D721Med (cell line): ENCODE results near the gene AGAP2.
A peak's percentile ranks its signal among the peaks of the same experiment; 100 is the strongest.

ENCODE experiments used
- DNase-seq: peaks from one replicate; pipeline ENCODE4 v3.0.0; 2011; ENCODE audit warnings: low spot score; ENCODE audit not compliant: insufficient read length
- FAIRE-seq: peaks from 2 replicates; lab custom pipeline; 2011; peaks lifted over from hg19 to GRCh38; lab: Jason Lieb, UNC
- TF ChIP-seq, protein P1 (sequence below): IDR thresholded peaks from 2 replicates; pipeline ENCODE4 v1.5.1; 2012; ENCODE audit warnings: mild to moderate bottlenecking, control low read depth; ENCODE audit not compliant: insufficient read depth; ENCODE audit errors: missing control alignments

Gene AGAP2

GRCh38 chr12:57729321-57729844 lies 9.2 kb downstream of the AGAP2 start:
- TF ChIP-seq, protein P1, sequence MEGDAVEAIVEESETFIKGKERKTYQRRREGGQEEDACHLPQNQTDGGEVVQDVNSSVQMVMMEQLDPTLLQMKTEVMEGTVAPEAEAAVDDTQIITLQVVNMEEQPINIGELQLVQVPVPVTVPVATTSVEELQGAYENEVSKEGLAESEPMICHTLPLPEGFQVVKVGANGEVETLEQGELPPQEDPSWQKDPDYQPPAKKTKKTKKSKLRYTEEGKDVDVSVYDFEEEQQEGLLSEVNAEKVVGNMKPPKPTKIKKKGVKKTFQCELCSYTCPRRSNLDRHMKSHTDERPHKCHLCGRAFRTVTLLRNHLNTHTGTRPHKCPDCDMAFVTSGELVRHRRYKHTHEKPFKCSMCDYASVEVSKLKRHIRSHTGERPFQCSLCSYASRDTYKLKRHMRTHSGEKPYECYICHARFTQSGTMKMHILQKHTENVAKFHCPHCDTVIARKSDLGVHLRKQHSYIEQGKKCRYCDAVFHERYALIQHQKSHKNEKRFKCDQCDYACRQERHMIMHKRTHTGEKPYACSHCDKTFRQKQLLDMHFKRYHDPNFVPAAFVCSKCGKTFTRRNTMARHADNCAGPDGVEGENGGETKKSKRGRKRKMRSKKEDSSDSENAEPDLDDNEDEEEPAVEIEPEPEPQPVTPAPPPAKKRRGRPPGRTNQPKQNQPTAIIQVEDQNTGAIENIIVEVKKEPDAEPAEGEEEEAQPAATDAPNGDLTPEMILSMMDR, result no peak
- FAIRE-seq (no peak), DNase-seq (no peak)

DNA sequence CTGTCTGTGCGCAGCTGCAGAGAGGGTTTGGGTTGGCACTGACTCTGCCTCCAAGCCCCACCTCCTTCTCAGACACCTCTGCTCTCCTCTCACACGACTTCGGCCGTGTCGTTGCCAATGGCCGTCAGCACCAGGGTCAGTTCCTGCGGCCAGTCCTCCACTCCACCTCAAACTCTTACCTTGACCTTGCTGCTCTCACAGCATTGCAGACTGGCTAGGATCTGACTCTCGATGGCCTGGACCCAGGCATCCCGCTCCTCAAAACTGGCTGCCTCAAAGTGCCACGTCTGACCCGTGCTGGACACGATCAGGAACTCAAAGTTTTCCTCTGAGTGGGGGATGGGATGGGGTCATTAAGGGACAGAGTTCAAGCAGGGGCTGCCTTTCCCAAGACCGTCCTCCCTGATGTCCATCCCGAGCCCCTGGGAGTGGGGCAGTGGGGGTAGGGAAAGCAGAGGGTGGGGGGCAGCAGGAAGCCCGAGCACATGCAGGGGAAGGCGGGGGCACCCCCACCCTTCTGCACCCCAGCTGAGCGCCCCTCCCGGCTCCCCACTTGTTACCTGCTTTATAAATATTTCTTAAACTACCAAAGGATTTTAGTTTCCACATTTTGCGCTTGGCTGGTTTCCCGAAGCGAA lies 10.7 kb downstream of the AGAP2 start:
- TF ChIP-seq, protein P1, result no peak
- no peak for DNase-seq
- no peak for FAIRE-seq

- DNase-seq, result no peak
- no peak for FAIRE-seq
- TF ChIP-seq, protein P1, result peak; percentile 23
These were observed 11.4 kb downstream of the AGAP2 start for GRCh38 chr12:57726884-57727757.

GRCh38 chr12:57726151-57726883 lies 12.2 kb downstream of the AGAP2 start:
- DNase-seq (peak; percentile 95), FAIRE-seq (no peak)
- TF ChIP-seq, protein P1, result peak; percentile 75

- FAIRE-seq, result no peak
- TF ChIP-seq, protein P1, result no peak
These were observed 12.7 kb downstream of the AGAP2 start for GRCh38 chr12:57725851-57726150.

GRCh38 chr12:57724936-57725740 lies 13.4 kb downstream of the AGAP2 start:
- DNase-seq (no peak), FAIRE-seq (no peak)
- TF ChIP-seq, protein P1, result no peak

More at GRCh38 chr12:57725851-57726150, 12.7 kb downstream of the AGAP2 start:
- no peak for DNase-seq
